Measurements from ENCODE around the gene PDAP1. TPM values are rescaled to one million over a fixed set of nuclear protein-coding genes. Genes with fewer than 3 reads are reported as not detected.

PDAP1 gene
- total RNA-seq, 1 experiment from 2014 or later, result 150 TPM

- Histone ChIP-seq H3K79me2 (ENCODE audit: insufficient read depth, low read length) (peaks cover 29% of the 10 kb centered on the region; the same call in 1 of the 2 replicates), H4K8ac (replicated peaks; ENCODE audit: insufficient read length, low read depth, low read length) (no peak overlapping the region), H3K4me1 (ENCODE audit: insufficient read depth, low read length) (no peaks in the 10 kb centered on the region), H4K5ac (ENCODE audit: insufficient read length, low read depth, low read length) (no peak overlapping the region), H2BK5ac (ENCODE audit: insufficient read length, low read length) (no peak overlapping the region), H3K9ac (ENCODE audit: extremely low read depth, insufficient read length, low read length) (no peak overlapping the region), H3K56ac (ENCODE audit: insufficient read length, low read depth, low read length) (no peak overlapping the region), H4K20me1 (ENCODE audit: control insufficient read depth, insufficient read depth, insufficient read length) (no peaks in the 10 kb centered on the region), H2AK5ac (ENCODE audit: insufficient read length, low read length) (no peak overlapping the region), H3T11ph (ENCODE audit: low read length) (no peak overlapping the region), H3K4ac (ENCODE audit: low read depth, low read length) (no peak overlapping the region), H4K91ac (ENCODE audit: insufficient read length, low read depth, low read length) (no peak overlapping the region), H3K9me3 (ENCODE audit: control insufficient read depth, low read depth, low read length) (no peaks in the 10 kb centered on the region), H2BK12ac (ENCODE audit: insufficient read length, low read depth, low read length) (no peak overlapping the region), H3K27ac (ENCODE audit: insufficient read length, low read depth, low read length) (no peak overlapping the region), H3K23ac (ENCODE audit: insufficient read length, low read depth, low read length) (no peak overlapping the region), H2BK20ac (ENCODE audit: low read depth, low read length, poor library complexity, severe bottlenecking) (no peak overlapping the region), H3K27me3 (ENCODE audit: insufficient read depth, low read length) (no peaks in the 10 kb centered on the region), H3K79me1 (ENCODE audit: insufficient read depth, low read depth, low read length, poor library complexity, severe bottlenecking) (peaks cover 12% of the 10 kb centered on the region), H2AFZ (ENCODE audit: low read length) (no peak overlapping the region), H3K23me2 (ENCODE audit: insufficient read length, low read depth, low read length, poor library complexity, severe bottlenecking) (peaks cover 9% of the 10 kb centered on the region), H3K14ac (ENCODE audit: insufficient read depth, low read length) (no peak overlapping the region), H2BK120ac (ENCODE audit: low read depth, low read length, poor library complexity, severe bottlenecking) (no peak overlapping the region), H3K18ac (ENCODE audit: insufficient read length, low read depth, low read length) (no peak overlapping the region), H3K4me2 (ENCODE audit: insufficient read depth, insufficient read length, low read length) (no peak overlapping the region), H2BK15ac (ENCODE audit: low read depth, low read length) (no peak overlapping the region)
- no peaks in the 10 kb centered on the region; the same call in 1 of the 2 replicates for H3K27me3 Mint-ChIP-seq (ENCODE audit: low read depth)
- TF ChIP-seq CTCF (conservative IDR thresholded peaks at IDR 0.05), result no peak
- no peak overlapping the region for H3K4me3 Mint-ChIP-seq
- no CpG with 5 or more reads among the region's 5 CpGs for WGBS (ENCODE audit: extremely low coverage, insufficient read length, low lambda C conversion rate)
- H3K27ac Mint-ChIP-seq, result peak overlapping the region in 2 of 3 experiments; percentile 24 to 65; a peak in 4 of 7 replicates
- H3K36me3 Mint-ChIP-seq (ENCODE audit: insufficient read depth in 1 of 3, low read depth in 3 of 3), result peaks cover 38 to 65% (median 59%) of the 10 kb centered on the region in 3 experiments
- no peak for DNase-seq
- H3K4me1 Mint-ChIP-seq, result peaks cover 14% of the 10 kb centered on the region in 2 experiments
- H3K9me3 Mint-ChIP-seq, result no peaks in the 10 kb centered on the region
These were observed 4.6 kb downstream of the PDAP1 start for GRCh38 chr7:99403764-99404163.

Data from H9 (cell line).